ENCODE results near the gene ST8SIA4.

Gene ST8SIA4

GRCh38 chr5:100777680-100778300, 125.3 kb downstream of the ST8SIA4 start:
- TF ChIP-seq CTCF (IDR thresholded peaks at IDR 0.05; ENCODE audit: low read length, missing control alignments) = no peak
- peak; percentile 90 for DNase-seq (ENCODE audit: low read depth)
- peak overlapping the region; percentile 34 for H3K4me3 ChIP-seq (replicated peaks; ENCODE audit: low read depth, low read length)

GRCh38 chr5:100775533-100775855, 127.6 kb downstream of the ST8SIA4 start:
- no peak for DNase-seq (ENCODE audit: low read depth)
- no peak for TF ChIP-seq CTCF (IDR thresholded peaks at IDR 0.05; ENCODE audit: low read length, missing control alignments)
- H3K4me3 ChIP-seq (replicated peaks; ENCODE audit: low read depth, low read length) = no peak overlapping the region

- H3K4me3 ChIP-seq (replicated peaks; ENCODE audit: low read depth, low read length) = no peak overlapping the region
- DNase-seq (ENCODE audit: low read depth) = no peak
- no peak for TF ChIP-seq CTCF (IDR thresholded peaks at IDR 0.05; ENCODE audit: low read length, missing control alignments)
These were observed 130.5 kb downstream of the ST8SIA4 start for GRCh38 chr5:100772548-100772947.

- TF ChIP-seq CTCF (IDR thresholded peaks at IDR 0.05; ENCODE audit: low read length, missing control alignments) = no peak
These were observed 131.1 kb downstream of the ST8SIA4 start for GRCh38 chr5:100772006-100772405.

GRCh38 chr5:100771181-100771580, 131.9 kb downstream of the ST8SIA4 start:
- no peak overlapping the region for H3K4me3 ChIP-seq (replicated peaks; ENCODE audit: low read depth, low read length)
- no peak for DNase-seq (ENCODE audit: low read depth)
- TF ChIP-seq CTCF (IDR thresholded peaks at IDR 0.05; ENCODE audit: low read length, missing control alignments) = no peak

More at GRCh38 chr5:100772006-100772405, 131.1 kb downstream of the ST8SIA4 start:
- DNase-seq (ENCODE audit: low read depth) = no peak
- no peak overlapping the region for H3K4me3 ChIP-seq (replicated peaks; ENCODE audit: low read depth, low read length)

- no peak for TF ChIP-seq CTCF (IDR thresholded peaks at IDR 0.05; ENCODE audit: low read length, missing control alignments)
These were observed 134.9 kb downstream of the ST8SIA4 start for GRCh38 chr5:100768221-100768620.

GRCh38 chr5:100762995-100763394, 140.1 kb downstream of the ST8SIA4 start:
- no peak overlapping the region for H3K4me3 ChIP-seq (replicated peaks; ENCODE audit: low read depth, low read length)
- no peak for DNase-seq (ENCODE audit: low read depth)
- no peak for TF ChIP-seq CTCF (IDR thresholded peaks at IDR 0.05; ENCODE audit: low read length, missing control alignments)

More at GRCh38 chr5:100768221-100768620, 134.9 kb downstream of the ST8SIA4 start:
- no peak for DNase-seq (ENCODE audit: low read depth)
- H3K4me3 ChIP-seq (replicated peaks; ENCODE audit: low read depth, low read length) = no peak overlapping the region

All from fibroblast of pulmonary artery (primary cell).